Measurements from ENCODE around the gene TMC5. TPM values are rescaled to one million over a fixed set of nuclear protein-coding genes. Genes with fewer than 3 reads are reported as not detected.

TMC5 gene
- total and polyA plus RNA-seq, 4 donors, result 0.50 to 1.2 (median 0.83) TPM

Other genes starting within 250 kb of the TMC5 start
- gene SYT17, start 249.6 kb upstream of the TMC5 start, total RNA-seq, result 1 to 10 TPM; 2.5 to 4.9 TPM
- 1 to 10 TPM; 6.1 to 7.7 TPM for gene SYT17, start 249.6 kb upstream of the TMC5 start, polyA plus RNA-seq
- not detected for gene CLEC19A, start 132.2 kb upstream of the TMC5 start, total RNA-seq
- gene CLEC19A, start 132.2 kb upstream of the TMC5 start, polyA plus RNA-seq, result not detected
- gene GDE1, start 104.2 kb downstream of the TMC5 start, total RNA-seq, result 10 to 100 TPM; 25.7 to 39.1 TPM
- 10 to 100 TPM; 14.8 to 21.5 TPM for gene GDE1, start 104.2 kb downstream of the TMC5 start, polyA plus RNA-seq
- gene CCP110, start 106.1 kb downstream of the TMC5 start, total RNA-seq, result 10 to 100 TPM in 1 of 2 donors, 1 to 10 TPM in 1; 8.2 to 25.0 TPM
- gene CCP110, start 106.1 kb downstream of the TMC5 start, polyA plus RNA-seq, result 1 to 10 TPM; 1.8 to 2.8 TPM
- gene VPS35L, start 137.8 kb downstream of the TMC5 start, total RNA-seq, result 10 to 100 TPM; 16.1 to 18.2 TPM
- gene VPS35L, start 137.8 kb downstream of the TMC5 start, polyA plus RNA-seq, result 10 to 100 TPM; 10.5 to 14.1 TPM

All from liver (tissue), 4 donors.